ENCODE data around the gene YIPF2.

The YIPF2 gene

GRCh38 chr19:10936661-10937084 is 8.2 kb upstream of the YIPF2 start:
- peak; percentile 79 for DNase-seq (ENCODE audit: low spot score)

- DNase-seq (ENCODE audit: low spot score): no peak
Measured at GRCh38 chr19:10935371-10936059, 7.1 kb upstream of the YIPF2 start.

- no peak for DNase-seq (ENCODE audit: low spot score)
Measured at GRCh38 chr19:10929402-10929794, 959 bp upstream of the YIPF2 start.

- DNase-seq (ENCODE audit: low spot score): peak; percentile 38
Measured at GRCh38 chr19:10927730-10928562, 493 bp downstream of the YIPF2 start.

- peak; percentile 8 for DNase-seq (ENCODE audit: low spot score)
Measured at GRCh38 chr19:10924597-10924996, 3.8 kb downstream of the YIPF2 start.

- peak; percentile 20 for DNase-seq (ENCODE audit: low spot score)
Measured at GRCh38 chr19:10923260-10924112, 5.0 kb downstream of the YIPF2 start.

GRCh38 chr19:10922638-10923014 is 5.8 kb downstream of the YIPF2 start:
- peak; percentile 24 for DNase-seq (ENCODE audit: low spot score)

- peak; percentile 33 for DNase-seq (ENCODE audit: low spot score)
Measured at GRCh38 chr19:10921910-10922637, 6.4 kb downstream of the YIPF2 start.

- DNase-seq (ENCODE audit: low spot score): peak; percentile 27
Measured at GRCh38 chr19:10921199-10921909, 7.1 kb downstream of the YIPF2 start.

- DNase-seq (ENCODE audit: low spot score): no peak
Measured at GRCh38 chr19:10920781-10921180, 7.7 kb downstream of the YIPF2 start.

GRCh38 chr19:10920288-10920655 is 8.2 kb downstream of the YIPF2 start:
- peak; percentile 20 for DNase-seq (ENCODE audit: low spot score)

GRCh38 chr19:10919352-10920287 is 8.8 kb downstream of the YIPF2 start:
- peak; percentile 31 for DNase-seq (ENCODE audit: low spot score)

- DNase-seq (ENCODE audit: low spot score): peak; percentile 63
Measured at GRCh38 chr19:10918359-10918758, 10.1 kb downstream of the YIPF2 start.

GRCh38 chr19:10916602-10917001 is 11.8 kb downstream of the YIPF2 start:
- DNase-seq (ENCODE audit: low spot score): no peak

GRCh38 chr19:10915130-10916091 is 13.0 kb downstream of the YIPF2 start:
- no peak for DNase-seq (ENCODE audit: low spot score)

- DNase-seq (ENCODE audit: low spot score): no peak
Measured at GRCh38 chr19:10913716-10914340, 14.6 kb downstream of the YIPF2 start.

- no peak for DNase-seq (ENCODE audit: low spot score)
Measured at GRCh38 chr19:10912619-10913018, 15.8 kb downstream of the YIPF2 start.
